K562 (cell line): ENCODE measurements around the gene RMC1. TPM values are rescaled to one million over a fixed set of nuclear protein-coding genes. Genes with fewer than 3 reads are reported as not detected.

ENCODE experiments used
- CREB1 ChIP-seq, 2 experiments: sonication (generic) in 1 of 2; formaldehyde crosslinking in 1 of 2; IDR thresholded peaks; 2 replicates each; pipeline versions ENCODE4 v1.6.1 to v1.8.0; 2012 to 2022; ENCODE audit warnings: inconsistent platforms in 1 of 2, mild to moderate bottlenecking in 1 of 2, missing genetic modification reagents in 1 of 2, moderate library complexity in 1 of 2
- CTBP1 ChIP-seq: fragments of 450-650 bp; IDR thresholded peaks from 2 replicates; pipeline ENCODE4 v1.6.1; 2016; ENCODE audit warnings: borderline replicate concordance
- ELF4 ChIP-seq: fragments of 450-650 bp; formaldehyde crosslinking; IDR thresholded peaks from 2 replicates; pipeline ENCODE4 v1.4.0; 2022; ENCODE audit warnings: missing genetic modification characterization
- ETV5 ChIP-seq: sonication (generic); formaldehyde crosslinking; IDR thresholded peaks from 2 replicates; pipeline ENCODE4 v1.4.0; 2020; ENCODE audit warnings: low read depth, mild to moderate bottlenecking, missing genetic modification reagents
- HMGN3 ChIP-seq: IDR thresholded peaks from 2 replicates; pipeline ENCODE4 v1.6.1; 2011; ENCODE audit warnings: borderline replicate concordance, low read depth, mild to moderate bottlenecking, mixed read lengths, low read length; ENCODE audit not compliant: insufficient read length; ENCODE audit errors: extremely low read depth
- KLF13 ChIP-seq: fragments of 450-650 bp; IDR thresholded peaks from 2 replicates; pipeline ENCODE4 v1.6.1; 2016; ENCODE audit warnings: missing genetic modification characterization, low read depth, mild to moderate bottlenecking, missing compliant biosample characterization, moderate library complexity, borderline replicate concordance
- NBN ChIP-seq: fragments of 450-650 bp; IDR thresholded peaks from 2 replicates; pipeline ENCODE4 v1.6.1; 2016; ENCODE audit warnings: low read depth, mild to moderate bottlenecking
- NKRF ChIP-seq: fragments of 450-650 bp; IDR thresholded peaks from 2 replicates; pipeline ENCODE4 v1.6.1; 2016; ENCODE audit warnings: borderline replicate concordance
- POLR2A ChIP-seq: fragments of 450-650 bp; conservative IDR thresholded peaks from 2 replicates; pipeline ENCODE4 v1.6.1; 2016
- RAD21 ChIP-seq, 2 experiments: fragments of 250-450 bp in 1 of 2; fragments of 450-650 bp in 1 of 2; sonication (Bioruptor Pico) in 1 of 2; formaldehyde crosslinking in 1 of 2; IDR thresholded peaks in 1 of 2; conservative IDR thresholded peaks in 1 of 2; 2 replicates each; pipeline versions ENCODE4 v1.4.0 to v1.8.0; 2020 to 2022; ENCODE audit warnings: mild to moderate bottlenecking in 2 of 2, moderate library complexity in 1 of 2
- SAFB2 ChIP-seq: fragments of 200-400 bp; formaldehyde crosslinking; IDR thresholded peaks from 2 replicates; pipeline ENCODE4 v1.6.1; 2018; ENCODE audit warnings: borderline replicate concordance, low read length, low read depth, moderate library complexity; ENCODE audit not compliant: severe bottlenecking
- SLC30A9 ChIP-seq: fragments of 250-450 bp; sonication (Bioruptor Pico); IDR thresholded peaks from 2 replicates; pipeline ENCODE4 v1.8.0; 2022; ENCODE audit warnings: mild to moderate bottlenecking, moderate library complexity
- STAT5B ChIP-seq: fragments of 250-450 bp; sonication (Bioruptor Pico); IDR thresholded peaks from 2 replicates; pipeline ENCODE4 v1.8.0; 2021; ENCODE audit warnings: mild to moderate bottlenecking, inconsistent platforms
- TAL1 ChIP-seq: fragments of 450-650 bp; IDR thresholded peaks from 2 replicates; pipeline ENCODE4 v1.6.1; 2016; ENCODE audit warnings: mild to moderate bottlenecking
- TARDBP ChIP-seq: fragments of 450-650 bp; IDR thresholded peaks from 2 replicates; pipeline ENCODE4 v1.6.1; 2016
- TBP ChIP-seq: optimal IDR thresholded peaks from 2 replicates; pipeline ENCODE3; 2011; ENCODE audit warnings: low read depth, low read length, improper control_type of control experiment
- ZBTB43 ChIP-seq: sonication (generic); formaldehyde crosslinking; IDR thresholded peaks from 2 replicates; pipeline ENCODE4 v1.8.0; 2023; ENCODE audit warnings: mild to moderate bottlenecking, missing genetic modification reagents
- ZC3H4 ChIP-seq: sonication (generic); formaldehyde crosslinking; IDR thresholded peaks from 2 replicates; pipeline ENCODE4 v1.9.0; 2021; ENCODE audit warnings: missing genetic modification reagents, borderline replicate concordance
- ZFP30 ChIP-seq: fragments of 250-450 bp; sonication (Bioruptor Pico); IDR thresholded peaks from 2 replicates; pipeline ENCODE4 v1.8.0; 2022; ENCODE audit warnings: moderate library complexity, mild to moderate bottlenecking, inconsistent platforms, borderline replicate concordance
- ZNF583 ChIP-seq: fragments of 250-450 bp; sonication (Bioruptor Pico); IDR thresholded peaks from 2 replicates; pipeline ENCODE4 v1.4.0; 2020
- ZNF584 ChIP-seq: fragments of 200-800 bp; sonication (Bioruptor generic); IDR thresholded peaks from 2 replicates; pipeline ENCODE4 v1.6.1; 2016; ENCODE audit warnings: low read depth, mild to moderate bottlenecking, missing genetic modification characterization, missing compliant biosample characterization
- ZSCAN32 ChIP-seq: fragments of 450-650 bp; formaldehyde crosslinking; IDR thresholded peaks from 2 replicates; pipeline ENCODE4 v1.4.0; 2020; ENCODE audit warnings: mild to moderate bottlenecking, moderate library complexity
- polyA plus RNA-seq, 8 experiments: library from polyadenylated mRNA; depleted of rRNA in 4 of 8; stranded (reverse) in 5 of 8; unstranded in 3 of 8; fragments of >200 nt; fragmentation: Nextera tagmentation in 2 of 8; fragmentation: Illumina TruSeq in 1 of 8; extraction: Ambion mirVana in 2 of 8; extraction: Trizol in 1 of 8; gene quantifications; 2 replicates each; pipeline versions ENCODE4 v1.2.1 to v1.2.3, GENCODE V29; 2011 to 2014; ENCODE audit warnings: inconsistent platforms in 1 of 8, missing spikeins in 1 of 8
- total RNA-seq, 7 experiments: library from RNA; depleted of rRNA in 6 of 7; stranded (reverse); fragments of >200 nt in 6 of 7; fragmentation: Illumina TruSeq in 2 of 7; extraction: Trizol in 2 of 7; gene quantifications; 2 replicates each; pipeline versions ENCODE4 v1.2.1 to v1.2.3, GENCODE V29; 2011 to 2021; ENCODE audit warnings: low replicate concordance in 1 of 7
- TF ChIP-seq, protein P1 (sequence below): fragments of 450-650 bp; formaldehyde crosslinking; IDR thresholded peaks from 2 replicates; pipeline ENCODE4 v1.4.0; 2022; ENCODE audit warnings: missing genetic modification characterization

Gene RMC1
- total and polyA plus RNA-seq, 9 of the 15 experiments (the other 6 are each of a cell fraction or from before 2014, with no cell fraction given), result 7.5 to 42.4 (median 35.5) TPM

GRCh38 chr18:23528580-23529472 is 25.5 kb downstream of the RMC1 start (continued):
- peak; percentile 15; the same call in 1 of the 2 replicates for TF ChIP-seq NKRF
- TF ChIP-seq HMGN3, result peak; percentile 22
- TF ChIP-seq, protein P1, sequence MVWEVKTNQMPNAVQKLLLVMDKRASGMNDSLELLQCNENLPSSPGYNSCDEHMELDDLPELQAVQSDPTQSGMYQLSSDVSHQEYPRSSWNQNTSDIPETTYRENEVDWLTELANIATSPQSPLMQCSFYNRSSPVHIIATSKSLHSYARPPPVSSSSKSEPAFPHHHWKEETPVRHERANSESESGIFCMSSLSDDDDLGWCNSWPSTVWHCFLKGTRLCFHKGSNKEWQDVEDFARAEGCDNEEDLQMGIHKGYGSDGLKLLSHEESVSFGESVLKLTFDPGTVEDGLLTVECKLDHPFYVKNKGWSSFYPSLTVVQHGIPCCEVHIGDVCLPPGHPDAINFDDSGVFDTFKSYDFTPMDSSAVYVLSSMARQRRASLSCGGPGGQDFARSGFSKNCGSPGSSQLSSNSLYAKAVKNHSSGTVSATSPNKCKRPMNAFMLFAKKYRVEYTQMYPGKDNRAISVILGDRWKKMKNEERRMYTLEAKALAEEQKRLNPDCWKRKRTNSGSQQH (CRISPR knock-in tag), result 0 out of 2 replicates have a peak, but pooled peaks have one; percentile 5
- peak; percentile 69; the same call in 1 of the 2 replicates for TF ChIP-seq ELF4 (CRISPR knock-in tag)
- TF ChIP-seq CREB1 (IDR thresholded peaks at IDR 0.05), result no peak
- TF ChIP-seq CREB1 (CRISPR knock-in tag; IDR thresholded peaks at IDR 0.05), result peak; percentile 20; the same call in 1 of the 2 replicates
- TF ChIP-seq ZBTB43 (CRISPR knock-in tag), result no peak
- no peak for TF ChIP-seq STAT5B (CRISPR knock-in tag)
- no peak for TF ChIP-seq SAFB2
- TF ChIP-seq ZNF584 (CRISPR knock-in tag), result no peak
- peak; percentile 14 for TF ChIP-seq TBP
- peak; percentile 96 for TF ChIP-seq NBN
- TF ChIP-seq ZSCAN32 (CRISPR knock-in tag), result no peak
- TF ChIP-seq CTBP1, result peak; percentile 85; the same call in 1 of the 2 replicates
- TF ChIP-seq ZFP30, result no peak
- no peak; a peak in 1 of 4 replicates for TF ChIP-seq RAD21 (CRISPR knock-in tag; conservative IDR thresholded peaks at IDR 0.05 in 1 of 2, IDR thresholded peaks at IDR 0.05 in 1 of 2)
- TF ChIP-seq ETV5, result peak; percentile 74; the same call in 1 of the 2 replicates
- TF ChIP-seq TAL1, result peak; percentile 43
- TF ChIP-seq TARDBP, result 0 out of 2 replicates have a peak, but pooled peaks have one; percentile 37
- TF ChIP-seq SLC30A9 (CRISPR knock-in tag), result no peak
- peak; percentile 44; the same call in 1 of the 2 replicates for TF ChIP-seq ZNF583
- TF ChIP-seq ZC3H4 (CRISPR knock-in tag), result no peak
- TF ChIP-seq POLR2A, result peak; percentile 63
- TF ChIP-seq KLF13 (tag), result no peak
